Kidney (tissue), 14 donors: ENCODE data around the gene RNU7-1. TPM values are rescaled to one million over a fixed set of nuclear protein-coding genes. Genes with fewer than 3 reads are reported as not detected.

ENCODE experiments used
- DNase-seq, 5 donors: peaks; one replicate each; pipeline ENCODE4 v3.0.0-alpha.2; 2013 to 2020
- FAIRE-seq: peaks from 2 replicates; lab custom pipeline; 2012; peaks lifted over from hg19 to GRCh38; lab: Jason Lieb, UNC
- H3K27ac ChIP-seq, 2 donors: one replicate each; pipeline ENCODE4 v1.7.0; 2013; ENCODE audit warnings: low read depth in 2 of 2, low read length in 2 of 2, inconsistent platforms in 1 of 2
- H3K27me3 ChIP-seq: one replicate; pipeline ENCODE4 v1.7.1; 2013; ENCODE audit warnings: low read length, inconsistent platforms; ENCODE audit not compliant: control insufficient read depth, insufficient read depth
- H3K36me3 ChIP-seq, 3 donors: one replicate each; pipeline versions ENCODE4 v1.7.0 to v1.7.1; 2013; ENCODE audit warnings: low read length in 3 of 3, control low read depth in 1 of 3, inconsistent platforms in 1 of 3; ENCODE audit not compliant: insufficient read depth in 3 of 3, control insufficient read depth in 2 of 3
- H3K4me1 ChIP-seq, 3 donors: one replicate each; pipeline versions ENCODE4 v1.7.0 to v1.7.1; 2013; ENCODE audit warnings: low read length in 3 of 3, inconsistent platforms in 1 of 3, low read depth in 1 of 3; ENCODE audit not compliant: control insufficient read depth in 2 of 3, insufficient read depth in 2 of 3
- H3K4me3 ChIP-seq, 3 donors: one replicate each; pipeline versions ENCODE4 v1.7.0 to v1.8.1; 2013; ENCODE audit warnings: low read length in 3 of 3, control low read depth in 1 of 3, inconsistent platforms in 1 of 3
- H3K9ac ChIP-seq, 3 donors: one replicate each; pipeline versions ENCODE4 v1.7.0 to v1.7.1; 2013; ENCODE audit warnings: low read length in 3 of 3, control low read depth in 1 of 3, inconsistent platforms in 1 of 3
- H3K9me3 ChIP-seq, 3 donors: one replicate each; pipeline versions ENCODE4 v1.7.0 to v1.7.1; 2013; ENCODE audit warnings: low read length in 3 of 3, control low read depth in 1 of 3, inconsistent platforms in 1 of 3; ENCODE audit not compliant: control insufficient read depth in 2 of 3, insufficient read depth in 1 of 3
- CTCF ChIP-seq: IDR thresholded peaks from 3 replicates; pipeline ENCODE4 v1.5.1; 2012; ENCODE audit warnings: mild to moderate bottlenecking, moderate library complexity, borderline replicate concordance; ENCODE audit not compliant: insufficient read depth; ENCODE audit errors: extremely low read depth
- intact Hi-C: fragments of 100-400 bp; cut with DNase I; formaldehyde crosslinking; loops from one replicate; pipeline ENCODE4 v1.11.1; 2022
- polyA plus RNA-seq: library from polyadenylated mRNA; stranded (reverse); fragments of 350-450 nt; fragmentation: Illumina TruSeq; extraction: RNeasy Lipid Tissue Mini Kit (QIAGEN cat#74804); gene quantifications from one replicate; pipeline ENCODE4 v1.2.3, GENCODE V29; 2014; ENCODE audit warnings: low read depth, low replicate concordance; ENCODE audit not compliant: insufficient read depth
- total RNA-seq: library from RNA; stranded (reverse); fragmentation: NEBNext Ultra II Directional; extraction: Animal tissue kit (Norgen Biotek cat#: 25700); gene quantifications from one replicate; pipeline ENCODE4 v1.2.1, GENCODE V29; 2021
- donor health status: control.
- donor health status: control.
- donor health status: control.
- donor health status: control.
- donor health status: control.
- donor health status: DM: yes; HTN: yes; CAD: no.
- donor health status: Normal renal cell carcinoma (clear cell type).

Gene RNU7-1
- total and polyA plus RNA-seq, 2 donors from 2014 or later: not detected

DNA sequence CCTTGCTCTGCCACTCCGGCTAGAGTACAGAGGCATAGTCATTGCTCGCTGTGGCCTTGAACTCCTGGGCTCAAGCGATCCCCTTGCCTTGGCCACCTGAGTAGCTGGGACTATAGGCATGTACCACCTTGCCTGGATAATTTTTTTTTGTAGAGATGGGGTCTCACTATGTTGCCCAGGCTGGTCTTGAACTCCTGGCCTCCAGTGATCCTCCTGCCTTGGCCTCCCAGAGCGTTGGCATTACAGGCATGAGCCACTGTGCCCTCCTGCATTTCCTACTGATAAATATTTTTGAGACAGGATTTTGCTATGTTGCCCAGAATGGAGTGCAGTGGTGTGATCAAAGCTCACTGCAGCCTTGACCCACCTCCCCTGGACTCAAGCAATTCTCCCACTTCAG is 36.5 kb downstream of the RNU7-1 start:
- H3K4me1 ChIP-seq: no peaks in the 10 kb centered on the region
- no peak for DNase-seq
- H3K27me3 ChIP-seq: no peaks in the 10 kb centered on the region
- no peak overlapping the region for H3K4me3 ChIP-seq
- H3K36me3 ChIP-seq: peaks cover 9 to 55% (median 49%) of the 10 kb centered on the region in 3 donors
- no peak overlapping the region for H3K9ac ChIP-seq
- no peak for FAIRE-seq
- H3K27ac ChIP-seq: no peak overlapping the region
- intact Hi-C loops: no loop called here
- H3K9me3 ChIP-seq: no peaks in the 10 kb centered on the region
- TF ChIP-seq CTCF: no peak

DNA sequence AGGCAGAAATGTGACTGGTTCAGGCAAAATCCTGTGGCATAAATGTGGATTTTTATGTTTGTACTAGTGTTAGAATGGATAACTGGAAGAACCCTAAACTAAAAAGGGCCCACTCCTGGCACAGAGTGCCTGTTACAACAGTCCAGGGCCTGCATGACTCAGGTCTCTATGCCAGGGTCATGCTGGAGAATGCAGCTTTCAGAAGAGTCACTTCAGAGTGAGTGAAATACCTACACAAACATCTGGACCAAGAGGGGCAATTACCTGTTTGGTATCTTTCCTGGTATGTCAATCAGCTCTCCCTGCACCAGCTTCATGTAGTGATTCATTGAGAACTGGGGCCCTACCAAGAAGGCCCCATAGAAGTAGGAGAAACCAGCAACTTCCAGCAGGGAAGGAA is 37.1 kb downstream of the RNU7-1 start:
- H3K4me1 ChIP-seq: no peaks in the 10 kb centered on the region
- no peak for DNase-seq
- no peak overlapping the region for H3K27ac ChIP-seq
- H3K9me3 ChIP-seq: no peaks in the 10 kb centered on the region
- TF ChIP-seq CTCF: no peak
- no peak overlapping the region for H3K4me3 ChIP-seq
- FAIRE-seq: no peak
- peaks cover 4 to 49% (median 42%) of the 10 kb centered on the region in 3 donors for H3K36me3 ChIP-seq
- H3K9ac ChIP-seq: no peak overlapping the region
- intact Hi-C loops: no loop called here
- no peaks in the 10 kb centered on the region for H3K27me3 ChIP-seq

DNA sequence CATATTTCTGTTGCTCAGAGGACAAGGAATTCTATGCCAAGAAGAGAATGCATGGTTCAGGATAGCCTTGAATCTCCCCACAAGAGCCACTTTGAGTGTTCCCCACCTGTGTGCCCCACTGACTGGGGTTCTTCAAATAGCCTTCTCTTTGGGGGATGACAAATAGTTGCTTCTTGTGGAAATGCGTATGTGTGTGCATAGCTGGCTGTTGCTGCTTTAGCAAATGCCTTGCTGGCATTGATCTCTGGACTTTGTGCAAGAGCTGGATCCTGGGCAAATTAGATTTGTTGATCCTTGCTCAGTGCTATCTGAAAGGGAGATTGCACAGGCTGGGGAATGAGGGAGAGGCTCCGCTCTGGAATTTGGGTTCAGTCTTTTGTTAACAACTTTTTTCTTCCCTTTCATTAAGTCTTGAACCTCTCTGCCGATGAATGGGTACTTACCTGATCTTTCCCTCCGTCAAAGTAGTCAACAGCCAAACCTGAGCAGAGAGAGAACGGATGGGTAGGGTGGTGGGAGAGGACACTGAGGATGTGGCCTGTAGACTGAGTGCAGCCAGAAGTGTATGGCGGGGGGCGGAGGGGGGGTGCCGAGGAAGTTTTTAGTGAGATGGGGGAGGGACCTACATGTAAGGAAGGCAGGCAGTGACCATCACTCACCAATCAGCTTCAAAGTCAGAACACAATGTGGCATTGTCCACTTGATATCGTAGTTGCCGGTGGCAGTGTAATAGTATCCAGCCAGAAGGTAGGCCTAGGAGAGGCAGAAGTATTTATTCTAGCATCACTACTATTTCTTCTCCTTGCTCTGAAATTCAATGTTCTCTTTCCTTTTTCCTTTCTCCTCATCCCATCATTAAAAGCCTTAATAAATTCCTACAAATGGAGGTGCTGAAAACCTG is 37.8 kb downstream of the RNU7-1 start:
- Histone ChIP-seq H3K36me3 (peaks cover 4 to 43% (median 37%) of the 10 kb centered on the region in 3 donors), H3K27ac (no peak overlapping the region), H3K4me3 (no peak overlapping the region), H3K4me1 (no peaks in the 10 kb centered on the region), H3K9ac (no peak overlapping the region), H3K27me3 (no peaks in the 10 kb centered on the region), H3K9me3 (no peaks in the 10 kb centered on the region)
- DNase-seq: no peak
- no peak for TF ChIP-seq CTCF
- intact Hi-C loops: no loop called here
- FAIRE-seq: no peak
